ENCODE measurements around the gene CDHR4.
"Not testable (repeated sequence)": the region's sequence is repeated elsewhere in the genome, so short reads cannot be mapped to it uniquely, and the experiment has no call there.

CDHR4 gene

GRCh38 chr3:49785565-49786356 is 13.9 kb downstream of the CDHR4 start:
- peak overlapping the region; percentile 95 for H3K4me3 ChIP-seq (ENCODE audit: low read depth, low read length)
- no peak for DNase-seq (ENCODE audit: low read depth)

- H3K4me3 ChIP-seq (ENCODE audit: low read depth, low read length); DNase-seq (ENCODE audit: low read depth): not testable (repeated sequence)
Observed at GRCh38 chr3:49782277-49782676, 17.4 kb downstream of the CDHR4 start.

GRCh38 chr3:49781415-49782199 is 18.1 kb downstream of the CDHR4 start:
- H3K4me3 ChIP-seq (ENCODE audit: low read depth, low read length) = no peak overlapping the region
- no peak for DNase-seq (ENCODE audit: low read depth)

GRCh38 chr3:49780975-49781365 is 18.7 kb downstream of the CDHR4 start:
- DNase-seq (ENCODE audit: low read depth); H3K4me3 ChIP-seq (ENCODE audit: low read depth, low read length): not testable (repeated sequence)

GRCh38 chr3:49780080-49780974 is 19.3 kb downstream of the CDHR4 start:
- DNase-seq (ENCODE audit: low read depth) = no peak
- no peak overlapping the region for H3K4me3 ChIP-seq (ENCODE audit: low read depth, low read length)

GRCh38 chr3:49779358-49780079 is 20.2 kb downstream of the CDHR4 start:
- no peak overlapping the region for H3K4me3 ChIP-seq (ENCODE audit: low read depth, low read length)
- no peak for DNase-seq (ENCODE audit: low read depth)

- H3K4me3 ChIP-seq (ENCODE audit: low read depth, low read length); DNase-seq (ENCODE audit: low read depth): not testable (repeated sequence)
Observed at GRCh38 chr3:49776101-49776500, 23.6 kb downstream of the CDHR4 start.

GRCh38 chr3:49775538-49775937 is 24.1 kb downstream of the CDHR4 start:
- no peak overlapping the region for H3K4me3 ChIP-seq (ENCODE audit: low read depth, low read length)
- DNase-seq (ENCODE audit: low read depth) = no peak

- H3K4me3 ChIP-seq (ENCODE audit: low read depth, low read length) = no peak overlapping the region
- no peak for DNase-seq (ENCODE audit: low read depth)
Observed at GRCh38 chr3:49772703-49773102, 27.0 kb downstream of the CDHR4 start.

- no peak overlapping the region for H3K4me3 ChIP-seq (ENCODE audit: low read depth, low read length)
- no peak for DNase-seq (ENCODE audit: low read depth)
Observed at GRCh38 chr3:49771340-49771938, 28.2 kb downstream of the CDHR4 start.

GRCh38 chr3:49769926-49770325 is 29.7 kb downstream of the CDHR4 start:
- no peak for DNase-seq (ENCODE audit: low read depth)
- no peak overlapping the region for H3K4me3 ChIP-seq (ENCODE audit: low read depth, low read length)

- DNase-seq (ENCODE audit: low read depth) = no peak
- no peak overlapping the region for H3K4me3 ChIP-seq (ENCODE audit: low read depth, low read length)
Observed at GRCh38 chr3:49769286-49769915, 30.3 kb downstream of the CDHR4 start.

GRCh38 chr3:49763981-49764380 is 35.7 kb downstream of the CDHR4 start:
- H3K4me3 ChIP-seq (ENCODE audit: low read depth, low read length) = no peak overlapping the region
- no peak for DNase-seq (ENCODE audit: low read depth)

GRCh38 chr3:49761661-49762060 is 38.0 kb downstream of the CDHR4 start:
- DNase-seq (ENCODE audit: low read depth) = no peak
- H3K4me3 ChIP-seq (ENCODE audit: low read depth, low read length) = no peak overlapping the region

- H3K4me3 ChIP-seq (ENCODE audit: low read depth, low read length) = no peak overlapping the region
- no peak for DNase-seq (ENCODE audit: low read depth)
Observed at GRCh38 chr3:49759226-49759625, 40.4 kb downstream of the CDHR4 start.

- no peak overlapping the region for H3K4me3 ChIP-seq (ENCODE audit: low read depth, low read length)
- no peak for DNase-seq (ENCODE audit: low read depth)
Observed at GRCh38 chr3:49757197-49757596, 42.5 kb downstream of the CDHR4 start.

GRCh38 chr3:49756036-49756435 is 43.6 kb downstream of the CDHR4 start:
- DNase-seq (ENCODE audit: low read depth) = no peak

GRCh38 chr3:49754536-49754935 is 45.1 kb downstream of the CDHR4 start:
- no peak for DNase-seq (ENCODE audit: low read depth)
- H3K4me3 ChIP-seq (ENCODE audit: low read depth, low read length) = no peak overlapping the region

More at GRCh38 chr3:49756036-49756435, 43.6 kb downstream of the CDHR4 start:
- no peak overlapping the region for H3K4me3 ChIP-seq (ENCODE audit: low read depth, low read length)

Data from skeletal muscle cell (primary cell).